Activated naive CD4-positive, alpha-beta T cell treated with anti-CD3 and anti-CD28 coated beads, Interleukin-2, amount 10 ng/mL, durations not matched to agents 5 hours and 36 hours (primary cell): ENCODE results near the gene MAGEC1. TPM values are rescaled to one million over a fixed set of nuclear protein-coding genes. Genes with fewer than 3 reads are reported as not detected.

ENCODE experiments used
- total RNA-seq, 2 experiments: library from RNA; stranded (reverse); gene quantifications; one replicate each; pipeline ENCODE4 v1.2.3, GENCODE V29; 2021

MAGEC1 gene
- not detected for total RNA-seq

GRCh38 chrX:141903400-141904155 lies at the start of gene MAGEC1:
TSS of gene MAGEC1 (plus strand) at chrX:141903894. CDS start at chrX:141905073, 1,179 bp downstream.

Other genes with a start within 250 kb of the MAGEC1 start
- gene SPANXD, start 205.2 kb upstream of the MAGEC1 start, total RNA-seq: not detected
- gene MAGEC3, start 65.6 kb upstream of the MAGEC1 start, total RNA-seq: not detected